Prostate gland (tissue), 2 donors: ENCODE results near the gene OPN1SW. TPM values are rescaled to one million over a fixed set of nuclear protein-coding genes. Genes with fewer than 3 reads are reported as not detected.

Experiments
- small RNA-seq, 2 donors: library from RNA; depleted of rRNA; stranded (forward); fragments of <200 nt; gene quantifications; one replicate each; pipeline ENCODE3, GENCODE V24; 2016
- total RNA-seq, 2 donors: library from RNA; depleted of rRNA; stranded (reverse); fragments of >200 nt; gene quantifications; one replicate each; pipeline ENCODE4 v1.1.0, GENCODE V29; 2016

OPN1SW gene
- total RNA-seq, 2 donors from 2014 or later: not detected

Small RNAs within 50 kb of the gene (small RNA-seq; reads per million reads assigned to genes)
- 0 reads per million in 2 donors for gene RN7SL81P

Other genes starting within 250 kb of the OPN1SW start
- gene GARIN1A, start 103.5 kb downstream of the OPN1SW start, total RNA-seq: 1 to 10 TPM in 1 of 2 donors, under 1 TPM in 1; 0.18 to 4.5 TPM
- gene CALU, start 36.4 kb downstream of the OPN1SW start, total RNA-seq: 10 to 100 TPM; 76.2 to 87.8 TPM
- 10 to 100 TPM; 11.7 to 61.2 TPM for gene CCDC136, start 16.2 kb upstream of the OPN1SW start, total RNA-seq
- gene FLNC, start 54.6 kb upstream of the OPN1SW start, total RNA-seq: 100 to 1,000 TPM; 104 to 150 TPM
- 100 to 1,000 TPM; 116 to 118 TPM for gene ATP6V1F, start 87.1 kb upstream of the OPN1SW start, total RNA-seq
- gene KCP, start 134.9 kb upstream of the OPN1SW start, total RNA-seq: under 1 TPM in 1 of 2 donors, not detected in 1; 0.45 TPM
- gene IRF5, start 162.1 kb upstream of the OPN1SW start, total RNA-seq: 10 to 100 TPM in 1 of 2 donors, 1 to 10 TPM in 1; 6.0 to 10.6 TPM